ENCODE measurements around the gene SLC10A1.

The SLC10A1 gene

DNA sequence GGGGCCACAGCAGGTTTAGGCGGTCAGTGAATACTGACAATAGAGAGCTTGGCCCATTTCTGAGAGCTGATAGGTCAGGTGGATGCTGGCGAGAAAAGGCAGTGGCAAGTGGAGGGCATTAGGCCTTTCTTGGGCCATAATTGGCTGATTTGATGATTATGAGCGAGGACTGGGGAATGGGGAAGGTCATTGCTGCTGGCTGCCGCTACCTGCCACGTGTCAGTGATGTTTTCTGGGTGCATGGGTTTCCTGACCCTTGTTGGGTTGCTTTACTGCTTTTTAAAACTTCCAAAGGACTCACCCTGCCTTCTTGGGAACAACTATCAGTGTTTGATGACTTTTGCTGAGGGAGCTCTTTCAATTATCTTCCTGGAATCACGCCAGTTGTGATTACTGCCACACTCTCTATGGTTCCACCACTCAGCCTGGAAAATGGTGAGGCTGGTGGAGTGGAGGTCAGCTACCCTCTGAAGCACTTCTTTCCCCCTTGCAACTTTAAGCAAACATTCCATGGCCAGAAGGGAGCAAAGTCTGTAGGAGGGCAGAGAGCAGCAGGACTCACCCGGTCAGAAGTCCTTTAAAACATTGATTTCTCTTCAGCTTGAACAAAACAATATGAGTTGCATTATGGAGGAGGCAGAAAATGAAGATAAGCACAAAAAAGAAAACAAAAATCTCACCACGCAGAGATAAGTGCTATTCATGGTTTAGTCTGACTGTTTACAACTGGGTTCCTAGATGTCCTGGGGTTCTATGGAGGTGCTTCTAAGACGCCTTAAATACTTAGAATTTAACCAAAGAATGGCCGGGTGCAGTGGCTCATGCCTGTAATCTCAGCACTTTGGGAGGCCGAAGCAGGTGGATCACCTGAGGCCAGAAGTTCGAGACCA is 12.1 kb upstream of the SLC10A1 start:
- no peak for DNase-seq (ENCODE audit: low read depth, low spot score)

DNA sequence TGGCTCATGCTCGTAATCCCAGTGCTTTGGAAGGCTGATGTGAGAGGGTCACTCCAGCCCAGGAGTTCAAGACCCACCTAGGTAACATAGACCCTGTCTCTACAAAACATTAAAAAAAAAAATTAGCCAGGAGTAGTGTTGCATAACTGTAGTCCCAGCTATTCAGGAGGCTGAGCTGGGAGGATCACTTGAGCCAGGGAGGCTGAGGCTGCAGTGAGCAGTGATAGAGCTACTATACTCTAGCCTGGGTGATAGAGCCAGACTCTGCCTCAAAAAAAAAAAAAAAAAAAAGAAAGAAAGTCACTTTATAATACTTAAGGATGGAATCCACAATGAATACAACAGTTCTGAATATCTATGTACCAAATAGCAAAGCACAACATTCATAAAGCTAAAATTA is 10.2 kb upstream of the SLC10A1 start:
- no peak for DNase-seq (ENCODE audit: low read depth, low spot score)

DNA sequence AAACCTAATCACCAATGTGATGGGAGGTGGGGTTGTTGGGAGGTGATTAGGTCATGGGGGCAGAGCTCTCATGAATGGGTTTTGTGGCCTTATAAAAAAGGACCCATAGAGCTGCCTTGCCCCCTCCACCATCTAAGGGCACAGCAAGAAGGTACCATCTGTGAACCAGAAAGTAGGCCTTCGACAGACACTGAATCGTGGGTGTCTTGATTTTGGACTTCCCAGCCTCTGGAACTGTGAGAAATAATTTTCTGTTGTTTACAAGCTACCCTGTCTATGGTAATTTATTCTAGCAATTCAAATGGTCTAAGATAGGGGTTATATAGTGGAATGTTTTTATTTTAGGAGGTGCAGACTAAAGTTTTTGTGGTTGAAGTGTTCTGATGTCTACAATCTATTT is 7.9 kb upstream of the SLC10A1 start:
- DNase-seq (ENCODE audit: low read depth, low spot score) = no peak

DNA sequence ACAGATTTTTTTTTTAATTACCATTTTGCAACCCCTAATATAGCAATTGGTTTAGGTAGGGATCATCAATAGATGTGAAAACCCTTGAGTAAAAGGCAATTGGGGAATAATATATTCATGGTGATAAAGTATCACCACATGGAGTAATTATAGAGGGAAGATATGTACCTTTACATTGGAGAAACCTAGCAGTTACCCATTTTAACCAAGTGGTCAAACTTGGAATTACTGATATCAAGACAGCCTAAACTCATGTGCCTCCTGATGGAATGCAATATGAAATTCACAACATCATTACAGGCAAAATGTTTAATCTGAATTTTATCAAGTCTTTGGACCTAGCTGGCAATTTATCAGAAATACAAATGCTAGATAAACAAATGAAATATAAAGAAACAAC is 6.7 kb upstream of the SLC10A1 start:
- no peak for DNase-seq (ENCODE audit: low read depth, low spot score)

DNA sequence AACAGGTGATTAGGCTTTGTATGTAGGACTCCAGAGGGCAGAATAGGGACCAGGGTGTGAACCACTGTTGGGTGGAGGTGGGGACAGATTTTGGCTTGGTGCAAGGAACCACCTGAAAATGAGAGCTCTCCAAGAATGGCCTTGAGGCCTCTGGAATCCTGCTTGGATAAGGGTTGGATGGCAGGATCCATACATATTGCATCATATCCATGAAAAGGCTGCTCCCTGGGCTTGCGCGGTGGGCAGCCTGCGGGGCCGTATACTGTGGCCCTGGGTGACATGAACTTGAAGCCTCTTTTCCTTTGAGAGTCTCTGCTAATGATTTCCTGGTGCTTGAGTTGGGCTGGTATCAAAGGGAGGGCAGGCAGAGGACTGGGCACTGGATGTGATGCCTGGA is 1.3 kb upstream of the SLC10A1 start:
- no peak for DNase-seq (ENCODE audit: low read depth, low spot score)

DNA sequence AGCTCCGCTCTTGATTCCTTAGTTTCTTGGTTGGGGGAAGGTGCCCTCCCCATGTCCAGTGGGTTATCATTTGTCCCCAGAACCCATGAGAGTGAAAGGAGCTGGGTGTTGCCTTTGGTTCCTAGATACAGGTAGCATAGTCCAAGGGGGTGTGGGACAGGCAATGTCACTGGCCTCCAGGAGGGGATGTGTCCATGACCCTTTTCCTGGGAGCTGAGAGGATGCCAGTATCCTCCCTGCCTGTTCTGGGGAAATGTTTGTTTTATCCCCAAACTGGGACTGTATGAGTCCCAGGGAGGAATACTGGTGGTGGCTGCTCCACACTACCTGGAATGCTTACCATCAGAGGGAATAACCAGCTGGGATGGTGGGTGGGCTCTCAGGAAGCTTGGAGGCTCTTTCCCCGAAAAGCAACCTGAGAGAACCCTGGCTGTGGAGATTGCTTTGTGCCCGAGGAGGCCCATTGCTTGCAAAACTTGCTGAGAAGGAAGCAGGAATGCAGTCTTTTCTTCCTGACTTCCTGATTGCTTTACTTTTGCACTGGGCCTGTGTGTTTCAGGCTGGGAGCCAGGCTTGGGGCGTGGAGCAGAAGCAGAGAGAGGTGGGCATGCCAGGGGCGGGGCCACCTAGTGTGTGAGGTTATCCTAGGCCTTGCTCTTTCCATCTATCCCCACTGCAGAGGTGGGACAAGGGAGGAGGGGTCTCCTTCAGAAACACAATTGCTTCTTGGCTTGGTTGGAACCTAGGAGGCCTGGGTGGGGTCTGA is 715 bp upstream of the SLC10A1 start:
- DNase-seq (ENCODE audit: low read depth, low spot score) = no peak

DNA sequence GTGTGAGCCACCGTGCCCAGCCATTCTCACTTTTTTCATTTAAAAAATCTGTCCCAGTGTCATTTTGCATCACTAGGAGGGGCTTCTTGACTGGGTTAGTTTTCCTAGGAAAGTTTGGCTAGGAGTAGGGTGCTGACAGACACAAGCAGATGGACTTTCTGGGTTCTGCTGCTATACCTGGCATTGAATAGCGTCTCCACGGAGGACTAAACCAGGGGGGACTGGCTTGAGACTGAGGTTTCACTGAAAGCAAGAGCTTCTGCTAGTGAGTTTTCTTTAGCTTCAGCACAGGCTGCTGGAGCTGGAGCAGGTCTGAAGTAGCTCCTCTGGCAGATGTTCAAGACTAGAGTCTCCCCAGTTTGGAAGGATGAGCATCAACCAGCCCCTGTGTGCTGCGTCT is 1.4 kb downstream of the SLC10A1 start:
- no peak for DNase-seq (ENCODE audit: low read depth, low spot score)

DNA sequence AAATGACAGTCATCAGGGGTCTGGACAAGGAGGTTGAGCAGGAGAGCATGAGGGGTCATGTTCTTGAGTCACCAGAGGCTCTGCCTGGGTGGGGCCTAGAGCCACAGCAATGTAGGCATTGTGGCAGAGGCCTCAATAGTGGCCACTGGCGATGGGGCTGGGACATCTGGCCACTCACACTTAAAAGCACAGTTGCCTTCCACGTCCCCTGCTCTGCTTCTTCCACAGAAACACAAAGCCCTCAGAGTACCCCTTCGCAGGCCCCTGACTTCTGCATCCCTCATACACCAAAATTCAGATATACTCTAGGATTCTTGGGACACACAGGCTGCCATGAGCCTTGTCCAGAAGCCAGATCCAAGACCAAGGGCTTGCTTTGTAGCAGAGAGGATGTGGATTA is 2.2 kb downstream of the SLC10A1 start:
- no peak for DNase-seq (ENCODE audit: low read depth, low spot score)

DNA sequence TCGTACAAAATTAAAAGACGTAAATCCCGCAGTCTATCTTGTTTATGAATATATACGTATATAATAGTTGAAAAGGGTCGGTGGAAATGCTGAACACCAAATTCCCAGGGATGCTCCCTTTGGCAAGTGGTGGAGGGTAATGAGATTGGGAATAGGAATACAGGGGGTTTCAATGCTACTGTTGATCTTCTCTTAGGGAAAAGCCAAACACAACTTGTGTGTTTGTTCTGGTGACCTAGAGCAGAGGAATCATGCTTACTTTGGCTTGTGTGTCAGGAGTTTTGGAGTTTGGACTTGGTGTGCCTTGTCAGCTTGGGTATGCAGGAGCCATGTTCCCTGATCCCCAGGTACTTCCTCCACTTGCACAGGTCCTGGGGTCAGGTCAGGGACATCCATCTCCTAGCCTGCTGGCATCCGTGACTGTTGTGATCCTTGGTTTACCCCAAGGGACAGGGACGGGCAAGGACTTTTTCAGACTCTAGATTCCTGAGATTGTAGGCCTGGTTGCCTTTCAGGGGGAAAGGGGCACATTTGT is 4.1 kb downstream of the SLC10A1 start:
- no peak for DNase-seq (ENCODE audit: low read depth, low spot score)

DNA sequence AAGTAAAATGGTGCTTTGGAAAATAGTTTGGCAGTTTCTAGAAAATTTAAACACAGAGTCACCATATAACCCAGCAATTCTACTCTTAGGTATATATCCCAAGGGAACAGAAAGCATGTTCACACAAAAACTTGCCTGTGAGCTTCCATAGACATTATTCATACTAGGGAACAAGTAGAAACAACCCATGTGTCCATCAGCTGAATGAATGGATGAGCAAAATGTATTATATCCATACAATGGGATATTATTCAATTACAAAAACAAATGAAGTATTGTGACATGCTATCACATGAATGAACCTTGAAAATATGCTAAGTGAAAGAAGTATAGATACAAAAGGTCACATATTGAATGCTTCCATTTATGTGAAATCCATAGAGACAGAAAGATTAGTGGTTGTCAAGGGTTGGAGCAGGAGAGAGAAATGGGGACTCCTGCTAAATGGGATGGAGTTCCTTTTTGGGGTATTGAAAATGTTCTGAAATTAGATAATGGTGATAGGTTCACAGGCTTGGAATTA is 7.9 kb downstream of the SLC10A1 start:
- DNase-seq (ENCODE audit: low read depth, low spot score) = no peak

DNA sequence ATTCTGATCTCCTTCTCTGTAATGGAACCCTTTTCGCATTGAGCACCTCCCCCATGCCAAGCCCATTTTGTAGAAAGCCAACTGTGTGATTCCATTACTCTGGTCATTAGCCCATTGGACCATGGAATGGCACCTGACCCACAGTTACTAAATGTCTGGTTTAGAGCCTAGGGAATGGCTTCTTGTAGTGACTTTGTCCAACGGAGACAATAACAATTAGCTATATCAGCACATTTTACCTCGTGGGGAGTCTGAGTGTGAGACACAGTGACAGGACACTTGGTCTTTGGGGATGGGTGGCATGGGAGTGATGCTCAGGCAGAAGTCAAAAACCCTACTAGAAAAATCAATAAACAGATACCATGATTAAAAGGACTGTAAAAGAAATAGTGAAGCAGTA is 10.4 kb downstream of the SLC10A1 start:
- no peak for DNase-seq (ENCODE audit: low read depth, low spot score)

DNA sequence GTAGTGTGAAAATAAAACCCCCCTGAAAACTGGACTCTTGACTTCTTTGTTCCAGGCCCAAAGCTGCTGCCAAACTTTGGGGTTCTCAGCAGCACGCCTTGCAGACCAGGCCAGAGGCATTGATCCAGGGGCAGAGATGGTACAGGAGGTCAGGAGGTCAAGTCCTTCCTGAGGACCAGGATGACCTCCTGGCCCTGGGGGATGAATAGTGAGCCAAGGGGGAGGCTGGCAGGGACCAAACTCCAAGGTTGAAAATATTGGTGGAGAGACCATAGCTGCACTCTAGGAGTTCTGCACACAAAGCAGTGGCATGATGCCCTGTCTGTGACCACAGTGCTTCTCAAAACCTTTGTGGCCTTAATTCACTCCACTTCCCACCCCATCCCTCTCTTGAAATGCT is 12.1 kb downstream of the SLC10A1 start:
- DNase-seq (ENCODE audit: low read depth, low spot score) = no peak

DNA sequence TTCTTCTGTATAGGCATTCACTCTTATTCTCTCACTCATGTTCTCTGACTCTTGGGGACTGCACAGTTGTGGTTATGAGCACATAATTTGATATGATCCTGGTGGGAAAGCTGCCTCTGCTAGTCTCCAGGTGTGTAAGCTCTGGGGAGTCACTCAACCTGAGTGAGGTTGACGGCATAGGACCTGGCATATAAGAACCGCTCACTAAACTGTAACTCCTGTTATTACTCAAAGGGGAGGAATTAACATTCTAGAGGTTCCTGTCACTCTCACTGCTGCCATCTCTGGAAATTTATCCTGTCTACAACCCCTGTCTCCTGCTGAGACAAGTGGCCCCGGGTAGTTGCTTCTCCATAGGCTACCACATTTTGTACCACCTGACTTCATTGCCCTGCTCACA is 16.1 kb downstream of the SLC10A1 start:
- DNase-seq (ENCODE audit: low read depth, low spot score) = no peak

DNA sequence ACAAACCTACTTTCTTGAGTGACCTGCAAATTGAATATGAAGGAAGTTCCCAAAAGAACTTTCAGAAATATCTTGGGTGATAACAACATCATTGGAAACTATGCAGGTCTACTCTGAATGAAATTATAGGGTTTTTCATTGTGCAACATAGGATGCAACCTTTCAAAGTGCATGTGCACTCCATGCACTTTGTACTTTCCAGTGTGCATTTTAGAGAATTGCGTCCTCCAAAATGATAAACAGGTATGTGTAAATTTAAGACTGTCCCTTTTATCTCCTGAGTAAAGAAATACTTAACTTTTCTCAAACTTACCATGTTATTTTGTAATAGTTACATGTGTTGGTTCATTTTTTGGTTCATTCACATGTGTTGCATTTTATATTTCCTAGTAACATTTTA is 16.9 kb downstream of the SLC10A1 start:
- DNase-seq (ENCODE audit: low read depth, low spot score) = no peak

DNA sequence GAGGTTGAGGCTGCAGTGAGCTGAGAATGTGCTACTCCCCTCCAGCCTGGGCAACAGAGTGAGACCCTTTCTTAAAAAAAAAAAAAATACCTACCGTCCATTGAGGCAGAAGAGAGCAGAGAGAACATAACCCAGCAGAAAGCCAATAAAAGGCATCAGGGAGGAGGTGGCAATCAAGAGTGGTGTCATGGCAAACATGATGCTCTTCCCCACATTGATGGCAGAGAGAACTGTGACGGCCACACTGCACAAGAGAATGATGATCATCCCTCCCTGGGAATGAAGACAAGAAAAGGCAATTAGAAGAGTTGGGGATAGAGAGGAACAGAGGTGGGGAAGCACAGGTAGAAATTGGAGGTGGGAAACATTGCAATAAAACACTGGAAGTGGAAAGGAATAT is 18.0 kb downstream of the SLC10A1 start:
- DNase-seq (ENCODE audit: low read depth, low spot score) = no peak

DNA sequence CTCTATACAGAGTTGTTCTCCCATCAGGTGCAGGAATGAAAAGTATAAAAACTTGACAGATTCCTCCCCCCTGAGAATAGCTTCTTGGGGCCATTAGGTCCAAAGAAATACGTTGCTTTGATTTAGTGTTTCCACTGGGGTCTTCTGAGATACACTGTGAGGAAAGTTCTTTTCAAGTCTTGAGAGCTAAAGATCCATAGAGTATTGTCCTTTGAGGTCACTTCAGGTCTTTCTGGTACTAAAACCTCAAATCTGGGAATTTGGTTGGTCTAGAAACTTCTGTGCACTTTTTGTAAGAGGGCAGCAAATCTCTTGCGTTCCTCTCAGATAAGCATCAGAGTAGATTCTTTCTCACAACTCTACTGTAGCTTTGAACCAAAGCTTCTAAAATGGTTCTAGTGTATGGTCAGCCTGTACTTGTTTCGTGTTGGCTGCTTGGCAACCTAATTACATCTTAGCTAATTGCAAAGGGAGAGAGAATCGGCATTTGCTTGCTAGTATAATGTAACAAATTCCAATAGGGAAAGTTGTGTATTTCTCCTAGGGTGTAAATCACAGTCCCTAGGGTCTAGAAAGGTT is 20.1 kb downstream of the SLC10A1 start:
- DNase-seq (ENCODE audit: low read depth, low spot score) = no peak

DNA sequence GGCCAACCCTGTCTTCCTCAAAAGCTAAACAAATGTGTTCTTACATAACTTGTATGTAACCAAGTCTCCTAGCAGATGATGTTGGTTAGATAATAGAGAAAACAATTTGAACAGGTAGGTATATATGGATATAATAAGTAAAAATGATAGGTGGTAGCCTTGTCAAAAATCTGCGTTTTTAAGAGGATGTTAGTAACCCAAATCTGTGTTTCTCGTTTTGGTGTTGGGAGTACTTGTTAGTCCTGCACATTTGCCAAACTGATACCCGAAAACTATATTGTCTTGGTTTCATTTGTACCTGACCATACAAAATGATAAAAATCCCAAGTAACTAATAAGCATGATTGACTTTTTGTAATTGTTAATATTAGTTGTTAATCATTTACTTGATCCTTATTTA is 22.0 kb downstream of the SLC10A1 start:
- DNase-seq (ENCODE audit: low read depth, low spot score) = no peak

DNA sequence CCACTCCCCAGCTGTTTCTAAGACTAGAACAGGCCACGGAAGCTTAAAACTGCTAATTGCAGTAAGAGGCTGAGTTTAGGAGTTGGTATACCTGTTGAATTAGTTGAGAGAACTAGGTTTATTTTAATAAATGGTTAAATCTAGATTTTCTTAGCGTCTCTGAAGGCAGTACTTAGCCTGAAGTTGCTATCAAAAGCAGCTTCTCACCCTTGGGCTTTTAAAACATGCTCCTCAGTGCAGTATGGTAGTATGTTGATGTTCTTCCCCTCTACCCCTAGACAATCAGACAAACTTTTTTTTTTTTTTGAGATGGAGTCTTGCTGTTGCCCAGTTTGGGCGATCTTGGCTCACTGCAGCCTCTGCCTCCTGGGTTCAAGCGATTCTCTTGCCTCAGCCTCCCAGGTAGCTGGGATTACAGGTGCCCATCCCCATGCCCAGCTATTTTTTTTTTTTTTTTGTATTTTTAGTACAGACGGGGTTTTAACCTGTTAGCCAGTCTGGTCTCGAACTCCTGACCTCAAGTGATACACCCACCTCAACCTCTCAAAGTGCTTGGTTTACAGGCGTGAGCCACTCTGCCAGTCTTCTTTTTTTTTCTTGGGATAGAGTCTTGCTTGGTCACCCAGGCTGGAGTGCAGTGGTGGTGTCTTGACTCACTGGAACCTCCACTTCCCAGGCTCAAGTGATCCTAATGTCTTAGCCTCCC is 23.3 kb downstream of the SLC10A1 start:
- DNase-seq (ENCODE audit: low read depth, low spot score) = no peak

DNA sequence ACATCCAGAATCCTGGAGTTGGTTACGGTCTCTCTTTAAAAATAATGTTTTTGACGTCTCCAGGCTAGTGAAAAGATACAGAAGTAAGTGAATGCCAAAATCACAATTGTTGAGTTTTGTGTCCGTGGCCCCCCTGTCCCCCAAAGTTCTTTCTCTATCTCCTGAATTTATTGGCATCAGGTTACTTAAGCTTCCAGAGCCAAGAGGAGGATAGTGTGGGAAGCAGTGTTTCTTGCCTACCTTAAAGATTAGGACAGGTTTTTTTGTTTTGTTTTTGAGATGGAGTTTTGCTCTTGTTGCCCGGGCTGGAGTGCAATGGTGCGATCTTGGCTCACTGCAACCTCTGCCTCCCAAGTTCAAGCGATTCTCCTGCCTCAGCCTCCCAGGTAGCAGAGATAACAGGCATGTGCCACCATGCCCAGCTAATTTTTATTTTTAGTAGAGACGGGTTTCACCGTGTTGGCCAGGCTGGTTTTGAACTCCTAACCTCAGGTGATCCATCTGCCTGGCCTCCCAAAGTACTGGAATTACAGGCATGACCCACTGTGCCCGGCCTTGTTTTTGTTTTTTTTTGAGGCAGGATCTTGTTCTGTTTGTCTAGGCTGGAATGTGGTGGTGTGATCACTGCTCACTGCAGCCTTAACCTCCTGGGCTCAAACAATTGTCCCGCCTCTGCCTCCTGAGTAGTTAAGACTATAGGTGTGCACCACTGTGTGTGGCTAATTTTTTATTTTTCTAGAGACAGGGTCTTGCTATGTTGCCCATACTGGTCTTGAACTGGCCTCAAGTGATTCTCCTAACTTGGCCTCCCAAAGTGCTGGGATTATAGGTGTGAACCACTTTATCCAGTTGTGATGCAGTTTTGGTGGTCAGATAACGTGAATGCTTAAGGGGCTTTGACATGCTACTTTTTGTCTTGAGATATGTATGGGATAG is 24.7 kb downstream of the SLC10A1 start:
- DNase-seq (ENCODE audit: low read depth, low spot score) = peak; percentile 21

DNA sequence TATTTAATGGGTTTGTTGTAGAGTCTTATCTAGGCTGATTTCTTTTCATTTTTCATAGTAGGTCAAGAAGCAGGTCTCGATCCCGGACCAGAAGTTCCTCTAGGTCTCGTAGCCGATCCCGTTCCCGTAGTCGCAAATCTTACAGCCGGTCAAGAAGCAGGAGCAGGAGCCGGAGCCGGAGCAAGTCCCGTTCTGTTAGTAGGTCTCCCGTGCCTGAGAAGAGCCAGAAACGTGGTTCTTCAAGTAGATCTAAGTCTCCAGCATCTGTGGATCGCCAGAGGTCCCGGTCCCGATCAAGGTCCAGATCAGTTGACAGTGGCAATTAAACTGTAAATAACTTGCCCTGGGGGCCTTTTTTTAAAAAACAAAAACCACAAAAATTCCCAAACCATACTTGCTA is 25.9 kb downstream of the SLC10A1 start:
- DNase-seq (ENCODE audit: low read depth, low spot score) = no peak

Data from ELF-1 (cell line).